Panc1 (cell line): ENCODE data around the gene TEPSIN. TPM values are rescaled to one million over a fixed set of nuclear protein-coding genes. Genes with fewer than 3 reads are reported as not detected.

Experiments used
- ATAC-seq: fragments of 200-7000 bp; cut with Tn5 transposase; 2 replicates; pipeline ENCODE4 v1.9.1; 2020; ENCODE audit warnings: mild to moderate bottlenecking, moderate library complexity
- BruUV-seq: library from RNA; stranded (reverse); fragments of 400-500 nt; replicated peaks from 2 replicates; lab custom pipeline; 2021; lab: Mats Ljungman, UMichigan
- CTCF ChIA-PET: fragments of 300-600 bp; sonication (Branson Sonifier 250); formaldehyde crosslinking; loops from one replicate; lab custom pipeline; 2022; ENCODE audit warnings: antibody characterized with exemption; lab: Charles Lee
- POLR2A ChIA-PET: fragments of 300-600 bp; sonication (Branson Sonifier 250); formaldehyde crosslinking; loops from one replicate; lab custom pipeline; 2022; ENCODE audit warnings: antibody characterized with exemption; lab: Charles Lee
- DNase-seq: peaks from one replicate; pipeline ENCODE4 v3.0.0-alpha.2; 2010; ENCODE audit warnings: low read depth, low spot score
- H3K27ac ChIP-seq: 2 replicates; pipeline ENCODE4 v1.5.1; 2011; ENCODE audit warnings: mild to moderate bottlenecking, low read length, inconsistent platforms
- H3K27me3 ChIP-seq: fragments of 200-500 bp; sonication (Bioruptor generic); 2 replicates; pipeline ENCODE4 v1.6.0; 2014; ENCODE audit warnings: low read length, inconsistent platforms; ENCODE audit not compliant: control insufficient read depth, insufficient read depth
- H3K36me3 ChIP-seq: fragments of 200-500 bp; sonication (Bioruptor generic); 2 replicates; pipeline ENCODE4 v1.5.1; 2014; ENCODE audit warnings: inconsistent platforms, mild to moderate bottlenecking, low read length, moderate library complexity; ENCODE audit not compliant: control insufficient read depth, insufficient read depth
- H3K4me1 ChIP-seq: 2 replicates; pipeline ENCODE4 v1.5.1; 2011; ENCODE audit warnings: inconsistent platforms, mild to moderate bottlenecking, low read length, moderate library complexity; ENCODE audit not compliant: control insufficient read depth, insufficient read depth
- H3K4me3 ChIP-seq, 2 experiments: 2 replicates each; pipeline ENCODE4 v1.5.1; 2011 to 2012; ENCODE audit warnings: low read depth in 2 of 2, low read length in 2 of 2, mild to moderate bottlenecking in 2 of 2, inconsistent platforms in 1 of 2, moderate library complexity in 1 of 2
- H3K9me3 ChIP-seq: fragments of 200-500 bp; sonication (Bioruptor generic); 2 replicates; pipeline ENCODE4 v1.5.1; 2014; ENCODE audit warnings: low read depth, mild to moderate bottlenecking, inconsistent platforms, low read length, moderate library complexity; ENCODE audit not compliant: control insufficient read depth, insufficient read depth
- CTCF ChIP-seq: fragments of 450-650 bp; IDR thresholded peaks from 2 replicates; pipeline ENCODE4 v1.5.1; 2017; ENCODE audit warnings: mild to moderate bottlenecking
- POLR2AphosphoS5 ChIP-seq: IDR thresholded peaks from 2 replicates; pipeline ENCODE4 v1.6.1; 2012; ENCODE audit warnings: mild to moderate bottlenecking, low read depth, low read length, moderate library complexity
- REST ChIP-seq, 2 experiments: IDR thresholded peaks; 2 replicates each; pipeline ENCODE4 v1.6.1; 2011 to 2012; ENCODE audit warnings: low read depth in 2 of 2, control low read depth in 1 of 2, low read length in 1 of 2, mild to moderate bottlenecking in 1 of 2, moderate library complexity in 1 of 2; ENCODE audit not compliant: insufficient read depth in 1 of 2
- SIN3A ChIP-seq: IDR thresholded peaks from 2 replicates; pipeline ENCODE4 v1.6.1; 2012; ENCODE audit warnings: low read depth, mild to moderate bottlenecking, low read length, moderate library complexity, borderline replicate concordance; ENCODE audit not compliant: insufficient read depth
- TCF7L2 ChIP-seq: IDR thresholded peaks from 2 replicates; pipeline ENCODE4 v1.6.1; 2011; ENCODE audit warnings: mild to moderate bottlenecking, low read depth, low read length, inconsistent platforms
- in situ Hi-C: cut with HindIII; loops from 2 replicates; pipeline ENCODE4 v1.10.0; 2016; ENCODE audit warnings: low sequenced_read_pairs, low pct_unique_long_range_greater_than_20kb
- intact Hi-C: fragments of 100-400 bp; cut with micrococcal nuclease; formaldehyde crosslinking; loops from one replicate; pipeline ENCODE4 v1.10.0; 2022; ENCODE audit not compliant: unreplicated experiment
- total RNA-seq: library from RNA; stranded (reverse); gene quantifications from one replicate; pipeline ENCODE4 v1.2.1, GENCODE V29; 2021; ENCODE audit not compliant: unreplicated experiment

The TEPSIN gene
- total RNA-seq, 1 experiment from 2014 or later = 44.9 TPM

GRCh38 chr17:81267390-81268067, 28.7 kb upstream of the TEPSIN start:
- BruUV-seq = no TSS peak
- peaks cover 14% of the 10 kb centered on the region for H3K36me3 ChIP-seq
- H3K27me3 ChIP-seq = no peaks in the 10 kb centered on the region
- ATAC-seq (no peak), DNase-seq (no peak)
- no peak overlapping the region for H3K27ac ChIP-seq
- no peaks in the 10 kb centered on the region for H3K4me1 ChIP-seq
- intact Hi-C loops (no loop called here), in situ Hi-C loops (no loop called here)
- no peak for TF ChIP-seq TCF7L2
- TF ChIP-seq REST (IDR thresholded peaks at IDR 0.05; ENCODE audit: insufficient read depth in 1 of 2, low read depth in 2 of 2, low read length in 1 of 2) = no peak
- no peak for TF ChIP-seq CTCF
- TF ChIP-seq POLR2AphosphoS5 = no peak
- no peak for TF ChIP-seq SIN3A
- CTCF ChIA-PET = interaction anchor here (0.7 kb wide), 1 partner anchor 15 kb away, joined by 3 read pairs; no protein-coding TSS in a partner anchor
- no peaks in the 10 kb centered on the region for H3K9me3 ChIP-seq
- H3K4me3 ChIP-seq = no peak overlapping the region
- POLR2A ChIA-PET = interaction anchor here (0.5 kb wide), 1 partner anchor 253 kb away, joined by 5 read pairs; no protein-coding TSS in a partner anchor

- BruUV-seq = no TSS peak
- DNase-seq = no peak
- CTCF ChIA-PET = no interaction called here
Measured at GRCh38 chr17:81265576-81265975, 26.7 kb upstream of the TEPSIN start.

More at GRCh38 chr17:81265576-81265975, 26.7 kb upstream of the TEPSIN start:
- intact Hi-C loops (no loop called here), in situ Hi-C loops (no loop called here)
- no peaks in the 10 kb centered on the region for H3K9me3 ChIP-seq
- H3K36me3 ChIP-seq = peaks cover 24% of the 10 kb centered on the region
- H3K4me1 ChIP-seq = no peaks in the 10 kb centered on the region
- TF ChIP-seq SIN3A (no peak), TCF7L2 (no peak), POLR2AphosphoS5 (no peak), REST (IDR thresholded peaks at IDR 0.05; ENCODE audit: insufficient read depth in 1 of 2, low read depth in 2 of 2, low read length in 1 of 2) (no peak), CTCF (no peak)
- POLR2A ChIA-PET = no interaction called here
- H3K27ac ChIP-seq = no peak overlapping the region
- ATAC-seq = no peak
- no peaks in the 10 kb centered on the region for H3K27me3 ChIP-seq
- H3K4me3 ChIP-seq = no peak overlapping the region
